GOT3 (cell line): ENCODE results near the gene SPATC1L.

Source experiments
- DNase-seq: peaks from one replicate; lab custom pipeline; 2025; ENCODE audit warnings: mixed read lengths; lab: John Stamatoyannopoulos, UW

SPATC1L gene

DNA sequence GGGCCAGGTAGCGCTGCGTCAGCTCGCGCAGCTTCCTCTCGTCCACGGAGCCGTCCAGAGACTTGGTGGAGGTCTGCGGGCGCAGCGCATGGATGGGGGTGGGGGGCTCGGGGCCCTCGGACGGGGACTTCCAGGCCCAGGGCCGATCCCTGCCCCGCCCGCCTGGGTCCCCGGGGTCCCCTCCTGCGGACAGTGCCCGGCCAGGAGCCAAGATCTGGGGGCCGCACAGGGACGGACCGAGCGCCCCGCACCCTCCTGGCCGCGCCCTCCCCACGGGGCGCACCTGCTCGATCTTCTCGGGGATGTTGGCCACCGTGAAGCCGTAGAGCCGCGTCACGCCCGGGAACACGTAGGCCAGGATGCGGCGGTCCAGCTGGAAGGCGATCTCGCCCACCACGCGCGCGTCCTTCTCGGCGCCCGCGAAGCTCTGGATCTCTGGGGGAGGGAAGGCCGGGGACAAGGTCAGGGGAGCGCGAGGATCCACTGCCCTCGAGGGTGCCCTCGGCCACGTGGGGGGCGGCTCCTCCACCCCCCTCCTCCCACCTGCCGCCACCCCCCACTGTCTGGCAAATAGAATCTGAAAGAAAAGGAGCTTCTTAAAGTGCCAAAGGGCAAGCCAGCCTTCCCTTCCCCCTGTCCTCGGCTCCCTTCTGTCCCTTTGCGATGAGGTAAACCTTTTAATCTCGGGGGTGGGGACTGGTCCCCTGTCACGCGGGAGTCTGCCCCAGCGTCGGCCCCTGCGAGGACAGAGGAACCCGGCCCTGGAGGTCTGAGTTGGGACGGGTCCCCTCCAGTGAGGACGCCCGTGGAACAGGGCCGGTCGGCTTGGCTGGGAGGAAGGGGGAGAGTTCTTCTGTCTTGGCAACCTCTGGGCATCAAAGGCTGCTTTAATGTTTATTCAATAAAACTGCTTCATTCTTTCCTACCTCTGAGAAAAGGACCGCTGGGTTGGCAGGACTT is 22.3 kb downstream of the SPATC1L start:
- no peak for DNase-seq

DNA sequence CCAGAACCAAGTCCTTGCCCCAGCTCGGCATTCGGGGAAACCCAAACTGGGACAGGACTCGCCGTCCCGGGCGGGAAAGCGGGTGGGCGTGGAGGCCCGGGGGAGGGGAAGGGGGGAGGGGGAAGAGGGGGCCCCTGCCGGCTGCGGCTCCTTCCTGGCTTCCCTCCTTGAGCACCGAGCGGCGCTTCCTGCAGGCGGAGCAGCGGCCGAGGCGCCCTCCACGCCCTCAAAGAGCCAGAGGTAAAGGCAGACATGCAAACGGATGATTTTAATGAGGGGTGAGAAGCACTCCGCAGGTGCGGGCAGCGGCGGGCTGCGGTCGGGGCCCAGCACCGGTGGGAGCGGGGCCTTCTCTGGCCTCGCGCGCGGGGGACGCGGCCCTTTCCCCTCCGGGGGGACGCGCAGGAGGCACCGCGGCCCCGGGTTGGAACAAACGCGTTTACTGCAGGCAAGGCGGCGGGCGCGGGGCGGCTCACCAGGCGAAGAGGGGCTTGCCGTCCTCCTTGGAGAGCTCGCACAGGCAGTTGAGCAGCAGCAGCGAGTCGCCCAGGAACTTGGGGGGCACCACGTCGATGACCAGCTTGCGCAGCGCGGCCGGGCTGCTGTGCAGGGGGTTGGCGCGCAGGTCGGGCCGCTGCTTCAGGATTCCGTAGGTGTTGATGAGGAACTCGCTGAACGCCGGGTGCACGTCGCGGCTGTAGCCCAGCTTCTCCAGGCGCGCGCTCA is 23.2 kb downstream of the SPATC1L start:
- no peak for DNase-seq

DNA sequence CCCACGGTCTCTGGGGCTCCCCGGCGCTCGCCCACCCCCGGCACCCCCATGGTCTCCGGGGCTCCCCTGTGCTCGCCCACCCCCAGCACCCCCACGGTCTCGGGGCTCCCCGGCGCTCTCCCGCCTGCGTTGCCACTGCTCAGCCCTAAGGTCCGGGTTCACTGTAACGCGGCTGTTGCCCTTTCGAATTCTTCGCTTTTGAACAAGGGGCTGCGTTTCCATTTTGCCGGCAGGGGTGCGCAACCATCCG is 23.7 kb downstream of the SPATC1L start:
- no peak for DNase-seq

DNA sequence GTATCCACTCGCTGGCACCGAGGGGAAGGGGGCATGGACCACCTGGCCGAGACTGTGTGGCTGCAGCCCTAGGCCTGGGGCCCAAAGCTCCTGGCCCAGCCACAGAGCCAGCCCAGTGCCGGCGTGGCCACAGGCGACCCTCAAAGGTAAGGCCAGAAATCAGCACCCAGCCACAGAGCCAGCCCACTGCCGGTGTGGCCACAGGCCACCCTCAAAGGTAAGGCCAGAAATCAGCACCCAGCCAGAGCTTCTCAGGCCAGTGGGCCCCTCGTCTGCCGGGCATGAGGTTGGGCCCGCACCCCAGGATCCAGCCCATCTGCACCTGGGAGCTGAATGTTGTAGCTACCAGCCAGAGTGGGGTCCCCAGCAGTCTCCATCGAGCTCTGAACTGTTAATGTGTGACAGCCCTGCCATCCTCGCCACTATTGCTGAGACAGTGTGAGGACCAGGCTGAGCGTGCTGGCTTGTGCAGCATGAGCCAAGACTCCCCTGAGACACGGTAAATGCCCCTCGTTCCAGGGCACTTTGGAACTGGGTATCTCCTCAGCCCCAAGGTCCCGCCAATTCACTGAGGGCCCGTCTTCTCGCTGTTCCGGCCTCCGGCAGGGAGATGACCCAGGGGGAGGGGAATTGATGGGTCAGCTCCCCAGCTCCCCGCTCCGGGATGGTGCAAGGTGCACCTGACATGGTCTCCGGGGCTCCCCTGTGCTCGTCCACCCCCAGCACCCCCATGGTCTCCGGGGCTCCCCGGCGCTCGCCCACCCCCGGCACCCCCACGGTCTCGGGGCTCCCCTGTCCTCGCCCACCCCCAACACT is 24.2 kb downstream of the SPATC1L start:
- no peak for DNase-seq

DNA sequence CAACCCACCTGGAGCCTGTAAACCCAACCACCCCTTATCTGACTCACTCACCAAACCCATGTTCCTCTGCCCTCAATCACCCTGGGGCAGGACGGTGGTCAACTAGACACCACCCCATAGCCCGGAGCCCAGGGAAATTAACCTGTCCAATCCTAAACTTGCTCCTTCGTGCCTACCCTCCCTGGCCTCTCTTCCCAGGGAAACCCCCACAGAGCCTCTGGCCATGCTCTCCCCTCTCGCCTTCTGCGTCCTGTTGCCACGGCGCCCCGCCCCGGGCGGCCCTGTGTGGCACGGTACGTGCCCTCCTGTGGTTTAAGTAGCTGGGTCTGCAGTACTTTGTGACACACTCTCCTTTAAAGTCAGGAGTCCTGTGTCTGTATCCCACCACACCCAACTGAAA is 24.9 kb downstream of the SPATC1L start:
- DNase-seq, result no peak

DNA sequence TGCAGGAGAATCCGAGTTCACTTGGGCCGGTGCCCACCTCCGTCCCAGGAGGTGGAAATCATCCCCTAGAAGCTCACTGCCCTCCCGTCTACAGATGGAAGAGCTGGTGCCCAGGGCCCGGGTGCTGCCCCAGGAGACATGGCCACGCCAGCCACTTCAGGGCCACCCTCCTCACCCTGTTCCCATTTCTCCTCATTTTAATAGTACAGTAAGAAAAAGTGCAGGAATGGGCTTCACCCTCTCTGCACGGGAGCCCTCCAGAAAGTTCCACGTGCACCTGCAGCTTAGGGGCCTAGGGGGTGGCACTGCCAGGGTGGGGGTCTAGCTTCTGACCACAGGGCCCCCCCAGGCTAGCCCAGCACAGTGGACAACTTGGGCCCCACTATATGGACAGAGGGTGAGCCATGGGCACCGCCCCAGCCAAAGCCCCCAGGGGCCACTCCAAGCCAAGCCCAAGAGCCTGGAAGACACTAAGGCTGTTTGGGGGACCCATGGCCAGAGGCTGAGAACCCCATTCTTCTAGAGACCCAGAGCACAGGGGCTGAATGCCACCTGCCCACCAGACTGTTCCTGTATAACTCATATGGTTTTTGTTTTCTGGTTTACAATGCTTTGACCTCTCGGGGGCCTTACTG is 25.5 kb downstream of the SPATC1L start:
- DNase-seq, result no peak

DNA sequence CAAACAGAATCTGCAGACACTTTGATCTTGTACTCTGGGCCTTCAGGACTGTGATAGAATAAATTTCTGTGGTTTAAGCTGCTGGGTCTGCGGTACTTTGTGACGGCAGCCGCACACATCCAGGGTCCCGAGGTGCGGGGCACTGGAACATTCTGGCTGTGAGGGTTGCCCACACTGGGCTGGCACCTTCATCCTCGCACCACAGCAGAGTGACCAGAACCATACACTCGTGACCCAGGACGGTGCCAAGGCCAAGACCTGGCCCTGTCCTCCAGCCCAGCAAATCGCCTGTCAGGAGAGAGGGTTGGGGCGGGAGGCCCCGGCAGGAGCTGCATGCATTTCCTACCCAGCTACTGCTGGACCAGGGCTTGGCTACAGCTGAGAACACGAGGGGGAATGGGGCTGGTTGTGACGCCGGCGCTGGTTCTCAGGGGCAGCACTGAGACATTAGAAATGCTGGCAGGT is 26.2 kb downstream of the SPATC1L start:
- no peak for DNase-seq

DNA sequence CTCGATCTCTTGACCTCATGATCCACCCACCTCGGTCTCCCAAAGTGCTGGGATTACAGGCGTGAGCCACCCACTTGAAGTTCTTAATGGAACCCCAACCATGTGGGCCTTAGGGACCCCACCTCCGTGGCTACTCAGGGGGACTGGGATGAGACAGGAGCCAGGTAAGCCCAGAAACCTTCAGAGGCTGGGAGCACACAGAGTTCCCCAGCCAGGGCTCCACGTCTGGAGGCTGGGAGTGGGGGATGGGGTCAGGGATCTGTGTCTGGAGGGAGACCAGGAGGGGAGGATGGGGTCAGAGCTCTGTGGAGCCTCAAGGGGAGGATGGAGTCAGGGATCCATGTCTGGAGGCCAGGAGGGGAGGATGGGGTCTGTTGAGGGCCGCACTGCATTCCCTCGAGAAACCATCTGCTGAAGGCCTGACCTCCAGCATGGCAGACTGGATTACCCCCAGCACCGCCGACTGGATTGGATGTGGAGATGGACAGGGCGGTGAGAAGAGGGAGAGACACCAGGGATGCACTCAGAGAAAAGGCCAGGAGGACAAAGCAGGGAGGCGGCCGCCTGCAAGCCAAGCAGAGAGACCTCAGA is 26.8 kb downstream of the SPATC1L start:
- DNase-seq, result no peak

DNA sequence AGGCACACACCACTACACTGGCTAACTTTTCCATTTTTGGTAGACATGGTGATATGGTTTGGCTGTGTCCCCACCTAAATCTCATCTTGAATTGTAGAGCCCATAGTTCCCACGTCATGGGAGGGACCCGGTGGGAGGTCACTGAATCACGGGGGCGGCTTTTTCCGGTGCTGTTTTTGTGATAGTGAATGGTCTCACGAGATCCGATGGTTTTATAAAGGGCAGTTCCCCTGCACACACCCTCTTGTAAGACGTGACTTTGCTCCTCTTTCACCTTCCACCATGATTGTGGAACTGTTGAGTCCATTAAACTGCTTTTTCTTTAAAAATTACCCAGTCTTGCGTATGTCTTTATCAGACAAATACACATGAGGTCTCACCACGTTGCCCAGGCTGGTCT is 27.6 kb downstream of the SPATC1L start:
- DNase-seq, result no peak

DNA sequence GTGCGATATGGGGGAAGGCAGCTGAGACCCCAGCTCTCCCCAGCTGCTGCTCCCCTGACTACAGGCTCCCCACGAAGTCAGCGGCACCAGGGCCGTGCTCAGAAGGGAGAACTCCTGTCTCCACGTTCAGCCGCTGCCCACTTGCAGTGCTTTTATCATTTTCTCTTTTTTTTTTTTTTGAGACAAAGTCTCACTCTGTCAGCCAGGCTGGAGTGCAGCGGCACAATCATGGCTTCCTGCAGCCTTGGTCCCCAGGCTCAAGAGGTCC is 27.9 kb downstream of the SPATC1L start:
- DNase-seq, result no peak

DNA sequence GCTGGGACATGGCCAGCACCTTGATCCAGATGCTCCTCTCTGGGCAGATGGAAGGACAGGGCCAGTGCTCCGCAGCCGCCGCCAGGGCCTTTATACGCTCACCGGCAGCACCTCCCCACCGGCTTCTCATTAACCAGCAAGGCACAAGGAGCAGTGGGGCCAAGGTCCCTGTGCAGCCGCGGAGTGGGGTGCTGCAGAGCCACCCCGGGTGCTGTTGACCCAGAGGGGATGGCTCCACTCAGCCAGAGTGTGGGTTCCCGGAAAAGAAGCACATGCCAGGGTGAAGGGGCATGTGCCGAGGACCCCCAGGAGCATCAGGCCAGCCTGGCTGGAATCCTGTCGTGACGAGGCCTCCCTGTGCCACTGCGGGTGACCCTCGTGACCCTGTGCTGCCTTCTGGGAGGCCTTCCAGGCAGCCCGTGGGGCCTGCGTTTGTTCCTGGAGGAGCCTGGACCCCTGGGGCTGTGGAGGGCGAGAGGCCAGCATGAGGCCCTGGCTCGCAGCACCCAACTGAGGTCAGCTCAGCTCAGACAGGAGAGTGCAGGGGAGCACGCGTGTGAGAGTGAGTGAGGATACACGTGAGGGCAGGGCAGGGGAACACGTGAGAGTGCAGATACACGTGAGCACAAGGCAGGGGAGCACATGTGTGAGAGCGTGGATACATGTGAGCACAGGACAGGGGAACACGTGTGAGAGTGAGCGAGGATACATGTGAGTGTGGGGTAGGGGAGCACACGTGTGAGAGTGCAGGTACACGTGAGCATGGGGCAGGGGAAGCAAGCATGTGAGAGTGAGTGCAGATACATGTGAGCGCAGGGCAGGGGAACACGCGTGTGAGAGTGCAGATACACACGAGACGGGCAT is 28.5 kb downstream of the SPATC1L start, which contains the start of gene FTCD:
TSS of gene FTCD (minus strand) at position 66 of the 864 bp plus-strand sequence. CDS start at position 10, 56 bp downstream.
- no peak for DNase-seq

DNA sequence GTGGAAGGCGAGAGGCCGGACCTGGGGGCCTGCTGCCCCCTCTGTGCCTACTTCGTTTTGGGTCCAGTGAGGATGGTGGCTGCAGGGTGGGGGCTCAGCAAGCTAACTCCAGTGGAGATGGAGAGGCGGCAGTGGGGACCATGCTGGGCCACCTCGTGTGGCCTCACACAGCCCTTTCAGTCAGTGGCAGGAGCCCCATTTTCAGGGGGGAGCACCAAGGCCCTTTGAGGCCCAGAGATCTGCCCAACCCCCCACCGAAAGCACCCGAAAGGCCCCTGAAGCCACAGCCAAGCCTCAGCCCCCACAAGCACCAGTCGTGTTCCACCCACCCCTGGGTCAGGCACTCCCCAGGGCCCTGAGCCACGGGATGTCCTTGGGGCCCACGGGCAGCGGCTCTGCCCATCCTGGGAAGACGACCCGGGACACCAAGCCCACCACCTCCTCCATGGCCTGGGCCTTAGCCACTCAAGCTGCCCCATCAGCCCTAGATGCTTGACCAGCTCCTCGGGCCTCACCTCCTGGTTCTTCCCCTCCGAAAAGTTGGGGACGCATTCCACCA is 29.2 kb downstream of the SPATC1L start:
- DNase-seq, result no peak

DNA sequence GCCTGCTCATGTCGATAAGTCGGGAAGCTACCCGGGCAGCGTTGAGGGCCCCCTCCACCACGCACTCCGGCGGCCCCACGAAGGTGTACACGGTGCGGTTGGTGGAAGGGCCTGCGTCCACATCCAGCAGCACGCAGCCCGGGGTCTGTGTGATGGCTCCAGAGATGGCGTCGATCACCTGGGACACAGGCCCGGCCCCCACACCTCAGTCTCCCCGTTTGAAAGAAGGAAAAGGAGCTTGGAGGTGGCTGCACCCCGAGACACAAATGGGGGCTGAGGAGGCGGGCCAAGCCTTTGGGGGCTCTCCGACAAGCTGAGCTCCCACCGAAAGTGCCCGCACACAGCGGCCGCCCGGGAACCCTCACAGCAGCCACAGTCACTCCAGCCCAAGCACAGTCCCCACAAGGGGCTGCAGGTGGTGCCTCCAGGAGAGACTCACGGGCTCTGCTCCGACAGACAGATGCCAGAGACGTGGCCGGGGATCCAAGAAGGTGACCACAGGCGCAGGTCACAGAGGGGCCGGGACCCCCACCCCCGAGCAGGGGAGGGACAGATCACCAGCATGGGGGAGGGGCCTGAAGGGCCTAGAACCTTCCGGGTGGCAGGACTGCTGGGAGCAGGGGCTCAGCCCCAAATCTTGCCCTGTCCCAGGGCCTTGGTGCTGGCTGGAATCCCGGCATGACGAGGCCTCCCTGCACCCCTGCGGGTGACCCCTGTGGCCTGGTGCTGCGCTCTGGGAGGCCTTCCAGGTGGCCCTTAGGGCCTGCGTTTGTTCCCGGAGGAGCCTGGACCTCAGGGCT is 29.9 kb downstream of the SPATC1L start:
- no peak for DNase-seq

DNA sequence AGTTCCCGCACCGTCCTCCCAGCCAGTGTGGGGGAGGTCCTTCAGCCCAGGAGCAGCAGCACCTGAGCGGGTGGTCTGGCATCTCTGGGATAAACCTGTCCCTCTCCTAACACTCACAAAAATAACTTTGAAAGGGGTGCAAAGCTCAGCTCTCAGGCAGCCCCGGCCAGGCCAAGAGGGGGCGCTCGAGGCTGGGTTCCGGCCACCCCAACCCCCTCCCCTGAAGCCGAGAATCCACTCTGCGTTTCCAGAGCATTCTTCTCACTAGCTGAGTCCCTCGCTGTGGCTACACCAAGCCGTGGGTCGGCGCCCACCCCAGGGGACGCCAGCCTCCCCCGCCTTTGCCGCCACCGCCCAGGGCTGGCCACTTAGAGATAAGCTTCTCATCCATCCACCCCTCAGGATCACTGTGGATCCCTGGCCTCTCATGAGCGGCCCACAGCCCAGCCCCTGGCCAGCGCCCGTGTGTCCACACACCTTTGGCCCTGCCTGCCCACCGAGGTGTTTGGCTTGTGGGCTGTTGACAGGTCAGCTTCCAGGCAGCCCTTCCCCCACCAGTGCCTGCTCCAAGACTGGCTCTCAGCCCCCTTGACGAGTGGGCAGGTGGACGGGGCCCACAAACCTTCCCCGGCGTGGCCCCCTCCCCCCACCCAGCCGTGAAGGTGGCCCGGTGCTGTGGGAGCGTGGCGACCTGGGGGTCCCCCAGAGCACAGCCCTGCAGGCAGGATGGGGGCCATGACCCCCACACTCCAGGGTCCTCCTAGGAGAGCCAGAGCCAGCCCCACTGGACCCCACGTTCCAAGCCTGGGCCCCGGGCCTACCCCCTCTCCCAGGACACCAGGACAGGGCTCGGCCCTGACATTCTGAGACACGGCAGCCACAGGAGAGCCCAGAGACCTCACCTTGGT is 30.8 kb downstream of the SPATC1L start:
- no peak for DNase-seq

DNA sequence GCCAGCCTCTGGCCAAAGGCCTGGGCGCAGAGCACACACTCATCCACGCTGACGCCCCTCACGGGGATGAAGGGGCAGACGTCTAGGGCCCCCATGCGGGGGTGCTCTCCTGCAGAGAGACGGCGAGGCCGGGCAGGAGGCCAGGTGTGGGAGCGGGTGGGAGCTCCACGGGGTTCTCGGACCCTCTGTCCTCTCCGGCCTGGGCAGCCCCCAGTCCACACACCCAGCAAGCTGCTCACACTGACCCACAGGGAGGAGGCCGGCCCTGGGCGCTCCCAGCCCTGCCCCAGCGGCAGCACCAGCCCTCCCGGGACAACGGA is 31.4 kb downstream of the SPATC1L start:
- no peak for DNase-seq

DNA sequence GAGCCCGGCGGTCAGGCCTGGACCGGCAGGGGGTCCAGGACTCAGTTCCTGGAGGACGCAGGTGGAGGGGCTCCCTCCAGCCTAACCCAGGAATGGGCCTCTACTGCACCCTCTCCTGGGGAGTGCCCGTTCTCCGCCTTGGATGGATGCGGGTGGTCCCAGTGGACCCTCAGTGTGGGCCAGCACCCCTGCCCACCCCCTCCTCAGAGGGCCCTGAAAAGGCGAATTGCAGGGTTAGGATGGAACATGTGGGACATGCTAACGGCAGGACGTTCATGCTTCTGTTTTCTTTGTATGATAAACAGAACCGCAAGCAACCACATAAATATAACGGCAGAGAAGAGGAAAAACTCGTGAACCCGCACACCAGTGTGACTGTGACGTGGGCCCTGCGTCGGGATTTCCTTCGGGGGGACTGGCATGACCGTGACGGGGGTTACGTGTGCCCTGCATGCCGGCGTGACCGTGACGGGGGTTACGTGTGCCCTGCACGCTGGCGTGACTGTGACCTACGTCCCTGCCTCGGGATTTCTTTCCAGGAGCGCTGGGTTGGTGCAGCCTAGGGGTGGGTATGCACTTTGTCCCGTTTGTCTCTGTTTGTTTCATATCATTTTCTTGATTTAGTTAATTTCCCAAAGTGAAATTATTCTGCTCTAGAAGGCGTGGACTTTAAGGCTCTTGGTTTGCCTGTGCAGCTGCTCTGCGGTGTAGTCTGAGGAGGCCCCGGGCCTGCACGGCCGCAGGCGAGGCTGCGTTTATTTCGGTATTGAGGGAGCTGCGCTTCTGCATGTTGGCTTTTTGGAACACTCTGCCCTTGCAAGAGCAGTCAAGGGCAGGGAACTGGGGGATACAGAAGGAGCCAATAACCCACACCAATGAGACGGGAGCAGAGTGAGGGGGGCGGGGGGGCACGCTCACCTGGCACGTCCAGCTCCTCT is 32.0 kb downstream of the SPATC1L start:
- no peak for DNase-seq

DNA sequence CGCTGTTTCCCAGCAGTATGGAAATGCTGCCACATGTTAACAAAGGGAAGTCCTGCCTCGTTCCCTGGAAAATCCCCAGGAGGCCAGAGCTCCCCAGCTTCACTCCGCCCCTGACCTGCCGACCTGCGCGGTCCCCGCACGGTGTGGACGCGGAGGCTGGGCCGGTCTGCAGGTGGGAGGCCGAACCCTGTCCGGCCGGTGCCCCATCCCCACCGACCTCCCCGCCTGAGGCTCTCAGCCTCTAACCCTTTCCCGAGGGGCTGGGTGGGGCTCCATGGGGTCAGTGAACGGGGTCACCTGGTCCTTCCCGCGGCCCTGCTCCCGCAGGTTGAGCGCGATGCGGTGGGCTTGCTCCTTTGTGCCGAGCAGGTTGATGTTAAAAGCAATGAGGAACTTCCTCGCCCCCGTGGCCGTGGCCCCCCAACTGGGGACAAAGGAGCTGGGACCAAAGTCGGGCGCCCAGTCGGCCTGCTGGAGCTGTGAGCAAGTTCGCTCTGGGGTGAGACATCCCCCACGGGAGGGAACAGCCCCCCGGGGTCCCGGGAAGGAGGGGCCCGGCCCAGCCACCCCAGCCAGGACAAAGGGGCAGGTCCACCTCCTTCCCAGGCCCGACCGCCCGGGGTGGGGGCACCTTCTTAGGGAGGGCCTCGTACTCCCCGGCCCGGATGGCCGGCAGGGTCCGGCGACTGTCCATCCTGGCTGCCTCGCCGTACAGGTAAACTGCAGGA is 32.8 kb downstream of the SPATC1L start:
- DNase-seq, result no peak
